GM13977 (cell line): ENCODE data around the gene TUBGCP2.

Source experiments
- DNase-seq: peaks from one replicate; pipeline ENCODE4 v3.0.0; 2012; ENCODE audit warnings: low spot score
- CTCF ChIP-seq: IDR thresholded peaks from 2 replicates; pipeline ENCODE4 v1.5.1; 2012; ENCODE audit warnings: mild to moderate bottlenecking, control low read depth; ENCODE audit not compliant: insufficient read depth; ENCODE audit errors: extremely low read depth, missing control alignments
- in situ Hi-C: fragments of 300-500 bp; cut with MboI; formaldehyde crosslinking; loops from one replicate; pipeline ENCODE4 v1.12.0; 2022; ENCODE audit warnings: low sequenced_read_pairs, low pct_unique_long_range_greater_than_20kb, mixed read lengths, inconsistent platforms; ENCODE audit not compliant: unreplicated experiment

Gene TUBGCP2

DNA sequence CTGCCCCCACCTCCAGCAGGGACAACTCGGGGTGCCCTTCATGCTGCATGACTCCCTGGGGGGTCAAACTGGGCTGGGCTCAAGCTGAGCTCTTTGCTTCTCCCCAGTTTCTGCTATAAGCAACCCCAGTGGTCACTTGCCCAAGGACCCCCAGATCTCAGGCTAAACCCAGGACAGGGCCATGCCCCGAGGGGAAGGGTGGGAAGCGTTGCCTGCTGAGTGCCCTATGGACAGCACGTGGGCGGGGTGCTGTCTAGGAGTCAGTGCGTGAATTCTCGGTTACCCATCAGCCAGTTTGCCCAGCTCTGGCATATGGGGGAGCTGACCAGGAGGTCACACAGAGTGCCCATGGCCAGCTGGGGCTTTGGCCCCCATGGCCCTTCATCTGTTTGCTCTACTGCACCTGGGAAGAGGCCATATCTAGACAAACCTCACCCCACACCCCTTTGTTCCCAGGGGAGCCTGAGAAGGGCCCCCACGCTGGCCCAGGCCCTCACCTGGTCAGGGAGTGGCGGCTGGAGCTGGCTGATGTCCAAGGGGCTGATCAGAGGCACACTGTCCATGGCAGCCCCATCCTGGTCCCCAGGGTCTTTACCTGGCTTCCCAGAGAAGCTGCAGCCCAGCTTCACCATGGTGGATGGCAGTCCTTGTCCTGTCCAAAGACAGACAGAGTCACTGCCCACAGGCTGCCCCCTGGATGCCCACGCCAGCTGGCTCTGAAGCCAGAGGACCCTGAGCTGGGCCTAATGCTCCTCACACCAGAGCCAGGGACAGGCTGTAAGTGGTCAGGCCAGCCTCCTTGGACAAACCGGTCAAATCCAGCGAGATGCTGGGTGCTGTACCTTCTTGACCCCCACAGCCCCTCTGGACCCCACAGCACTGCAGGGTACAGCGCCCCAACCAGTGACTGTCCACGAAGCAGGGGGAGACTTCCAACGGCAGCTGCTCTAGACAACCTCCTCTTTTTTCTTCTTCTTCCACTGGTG, 20.0 kb upstream of the TUBGCP2 start:
- no peak for DNase-seq
- in situ Hi-C loops: no loop called here
- no peak for TF ChIP-seq CTCF

- in situ Hi-C loops: no loop called here
- peak; percentile 32 for DNase-seq
- TF ChIP-seq CTCF: no peak
Measured at GRCh38 chr10:133327651-133328357, 19.1 kb upstream of the TUBGCP2 start.

DNA sequence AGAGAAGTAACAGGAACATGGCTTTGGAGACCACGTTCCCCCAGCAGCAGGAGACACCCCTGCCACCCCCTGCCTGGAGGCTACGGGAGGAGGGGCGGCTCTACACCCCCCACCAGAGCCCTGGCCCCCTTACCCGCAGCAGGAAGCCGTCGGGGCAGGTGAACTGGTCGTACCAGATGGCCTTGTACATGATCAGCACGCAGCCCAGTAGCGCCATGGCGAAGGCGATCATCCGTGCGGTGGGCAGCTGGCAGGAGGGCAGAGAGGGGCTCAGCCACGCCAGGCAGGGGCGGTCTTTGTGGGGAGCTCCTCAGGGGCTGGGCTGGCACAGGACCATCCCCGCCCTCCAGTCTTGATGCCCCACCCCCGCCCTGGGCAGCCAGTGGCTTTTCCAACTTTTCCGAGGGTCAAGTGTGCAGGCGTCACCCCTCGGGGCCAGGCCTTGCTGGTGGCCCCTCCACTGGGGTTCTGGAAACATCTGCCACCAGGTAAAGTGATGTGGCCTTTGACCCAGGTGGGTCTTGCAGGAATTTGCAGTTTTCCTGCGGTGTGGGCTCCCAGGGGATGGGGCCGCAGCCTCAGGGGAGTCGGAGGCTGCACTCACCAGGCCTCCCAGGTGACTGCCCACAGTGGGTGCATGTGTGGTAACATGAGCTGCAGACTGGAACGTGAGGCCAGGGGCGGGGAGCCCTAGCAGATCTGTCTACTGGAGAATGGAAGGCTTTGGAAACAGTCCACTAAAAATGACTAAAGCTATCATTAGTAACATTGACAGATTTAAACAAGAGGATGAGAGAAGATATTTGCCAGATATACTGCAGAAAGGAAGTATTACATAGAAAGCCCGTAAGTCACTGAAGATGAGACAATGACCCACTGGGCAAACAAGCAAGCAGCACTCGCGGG, 18.3 kb upstream of the TUBGCP2 start:
- in situ Hi-C loops: no loop called here
- TF ChIP-seq CTCF: no peak
- DNase-seq: peak; percentile 34

DNA sequence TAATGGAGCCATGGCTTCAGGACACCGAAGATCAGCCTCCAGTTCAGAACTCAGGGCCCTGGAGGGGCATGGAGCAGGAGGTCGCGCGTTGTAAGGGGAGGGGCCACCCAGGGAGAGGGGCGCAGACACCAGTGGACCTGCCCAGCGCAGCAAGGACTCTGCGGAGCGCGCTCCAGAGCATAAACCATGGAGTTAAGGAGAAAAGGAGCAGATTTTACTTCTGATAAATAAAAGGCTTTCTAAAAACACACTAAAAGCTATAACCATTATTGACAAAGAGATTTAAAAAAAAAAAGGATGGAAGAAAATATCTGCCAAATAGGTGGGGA, 17.5 kb upstream of the TUBGCP2 start:
- in situ Hi-C loops: no loop called here
- no peak for TF ChIP-seq CTCF
- DNase-seq: no peak

DNA sequence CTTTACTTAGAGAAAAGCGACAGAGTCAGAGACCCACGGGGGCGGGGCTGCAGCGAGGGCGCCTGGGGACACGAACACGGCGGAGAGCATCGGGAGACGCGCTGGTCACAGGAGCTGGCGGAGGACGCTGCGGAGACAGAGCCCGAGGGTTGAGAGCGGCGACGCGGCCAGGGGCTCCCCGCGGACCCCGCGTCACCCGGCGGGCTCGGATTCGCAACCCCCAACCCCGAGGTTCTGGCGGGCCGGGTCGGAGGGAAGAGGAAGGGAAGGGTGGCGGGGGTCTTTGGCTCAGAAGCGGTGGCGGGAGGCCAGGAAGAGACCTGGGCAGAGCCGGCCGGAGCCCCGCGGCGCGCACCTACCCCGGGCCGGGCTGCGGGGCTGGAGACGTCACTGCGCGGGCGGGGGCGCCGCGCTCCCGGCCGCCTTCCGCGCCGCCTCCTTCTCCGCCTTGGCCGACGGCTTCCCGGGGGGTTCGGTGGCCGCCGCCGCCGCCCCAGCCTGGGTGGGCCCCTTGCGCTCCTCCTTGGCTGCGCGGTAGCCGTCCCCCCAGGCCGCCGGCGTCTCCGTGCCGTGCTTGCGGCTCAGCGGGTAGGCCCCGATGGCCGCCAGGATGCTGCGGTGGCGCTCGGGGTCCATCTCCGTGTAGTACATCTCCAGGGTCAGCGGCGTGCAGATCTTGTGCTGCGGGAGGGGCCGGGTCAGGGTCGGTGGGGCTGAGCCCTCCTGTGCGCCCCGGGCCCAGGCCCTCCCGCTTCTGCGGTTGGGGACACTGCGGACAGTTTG, 17.0 kb upstream of the TUBGCP2 start:
- no peak for TF ChIP-seq CTCF
- DNase-seq: peak; percentile 29
- in situ Hi-C loops: no loop called here
